ENCODE results near the gene HPX. TPM values are rescaled to one million over a fixed set of nuclear protein-coding genes. Genes with fewer than 3 reads are reported as not detected.
"Not testable (repeated sequence)": the region's sequence is repeated elsewhere in the genome, so short reads cannot be mapped to it uniquely, and the experiment has no call there.

HPX gene
- total RNA-seq, 1 donor from 2014 or later: 3.8 TPM

DNA sequence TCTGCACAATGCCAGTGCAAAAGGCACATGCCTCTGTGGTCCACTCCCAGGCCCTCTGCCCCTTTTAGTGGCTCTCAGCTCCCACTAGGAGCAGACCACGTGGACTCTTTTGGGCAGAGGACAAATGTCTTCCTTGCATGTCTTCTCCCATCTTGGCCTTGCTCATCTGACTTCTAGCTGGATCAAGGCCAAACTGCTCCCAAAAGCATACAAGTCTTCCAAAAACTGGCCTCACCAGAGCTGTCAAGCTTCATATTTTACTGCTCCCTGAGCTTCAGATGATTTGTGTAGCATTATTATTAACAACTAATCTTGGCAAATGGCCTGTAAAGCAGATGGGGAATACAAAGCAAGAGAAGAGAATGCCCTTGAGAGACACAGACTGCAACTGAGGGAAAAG lies 43.6 kb downstream of the HPX start:
- Mint-ChIP-seq H3K9me3 (ENCODE audit: low read depth) (no peaks in the 10 kb centered on the region), H3K4me3 (ENCODE audit: unreplicated experiment) (no peak overlapping the region), H3K4me1 (ENCODE audit: low read depth) (peaks cover 15% of the 10 kb centered on the region), H3K27me3 (ENCODE audit: low read depth) (no peaks in the 10 kb centered on the region), H3K27ac (ENCODE audit: unreplicated experiment) (no peak overlapping the region), H3K36me3 (ENCODE audit: low read depth) (peaks cover 13% of the 10 kb centered on the region)
- DNase-seq (ENCODE audit: low spot score): no peak
- no peak for TF ChIP-seq CTCF (IDR thresholded peaks at IDR 0.05)

- Mint-ChIP-seq H3K27ac (ENCODE audit: unreplicated experiment) (no peak overlapping the region), H3K4me3 (ENCODE audit: unreplicated experiment) (no peak overlapping the region), H3K27me3 (ENCODE audit: low read depth) (no peaks in the 10 kb centered on the region), H3K9me3 (ENCODE audit: low read depth) (no peaks in the 10 kb centered on the region), H3K4me1 (ENCODE audit: low read depth) (peaks cover 24% of the 10 kb centered on the region), H3K36me3 (ENCODE audit: low read depth) (peaks cover 11% of the 10 kb centered on the region)
- no peak for DNase-seq (ENCODE audit: low spot score)
- no peak for TF ChIP-seq CTCF (IDR thresholded peaks at IDR 0.05)
These were observed 45.2 kb downstream of the HPX start for GRCh38 chr11:6395470-6396060.

GRCh38 chr11:6393989-6394670 lies 46.7 kb downstream of the HPX start:
- no peak overlapping the region for H3K4me3 Mint-ChIP-seq (ENCODE audit: unreplicated experiment)
- no peaks in the 10 kb centered on the region for H3K27me3 Mint-ChIP-seq (ENCODE audit: low read depth)
- H3K27ac Mint-ChIP-seq (ENCODE audit: unreplicated experiment): peak overlapping the region; percentile 32

DNA sequence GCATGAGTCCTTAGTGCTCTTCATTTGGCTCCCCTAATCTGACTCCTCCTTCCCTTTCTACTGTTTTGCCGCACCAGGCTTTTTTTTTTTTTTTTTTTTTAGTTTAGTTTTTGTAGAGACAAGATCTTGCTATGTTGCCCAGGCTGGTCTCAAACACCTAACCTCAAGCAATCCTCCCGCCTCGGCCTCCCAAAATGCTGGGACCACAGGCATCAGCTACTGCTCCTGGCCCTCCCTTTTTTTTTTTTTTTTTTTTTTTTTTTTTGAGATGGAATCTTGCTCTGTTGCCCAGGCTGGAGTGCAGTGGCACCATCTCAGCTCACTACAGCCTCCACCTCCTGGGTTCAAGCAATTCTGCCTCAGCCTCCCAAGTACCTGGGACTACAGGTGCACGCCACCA lies 48.5 kb downstream of the HPX start:
- peaks cover 30% of the 10 kb centered on the region for H3K4me1 Mint-ChIP-seq (ENCODE audit: low read depth)
- not testable (repeated sequence) for DNase-seq (ENCODE audit: low spot score); H3K27ac Mint-ChIP-seq (ENCODE audit: unreplicated experiment); H3K9me3 Mint-ChIP-seq (ENCODE audit: low read depth); H3K4me3 Mint-ChIP-seq (ENCODE audit: unreplicated experiment); H3K27me3 Mint-ChIP-seq (ENCODE audit: low read depth); H3K36me3 Mint-ChIP-seq (ENCODE audit: low read depth)

More at GRCh38 chr11:6393989-6394670, 46.7 kb downstream of the HPX start:
- no peak for DNase-seq (ENCODE audit: low spot score)
- H3K36me3 Mint-ChIP-seq (ENCODE audit: low read depth): peaks cover 7% of the 10 kb centered on the region
- H3K4me1 Mint-ChIP-seq (ENCODE audit: low read depth): peaks cover 32% of the 10 kb centered on the region
- TF ChIP-seq CTCF (IDR thresholded peaks at IDR 0.05): no peak
- no peaks in the 10 kb centered on the region for H3K9me3 Mint-ChIP-seq (ENCODE audit: low read depth)

DNA sequence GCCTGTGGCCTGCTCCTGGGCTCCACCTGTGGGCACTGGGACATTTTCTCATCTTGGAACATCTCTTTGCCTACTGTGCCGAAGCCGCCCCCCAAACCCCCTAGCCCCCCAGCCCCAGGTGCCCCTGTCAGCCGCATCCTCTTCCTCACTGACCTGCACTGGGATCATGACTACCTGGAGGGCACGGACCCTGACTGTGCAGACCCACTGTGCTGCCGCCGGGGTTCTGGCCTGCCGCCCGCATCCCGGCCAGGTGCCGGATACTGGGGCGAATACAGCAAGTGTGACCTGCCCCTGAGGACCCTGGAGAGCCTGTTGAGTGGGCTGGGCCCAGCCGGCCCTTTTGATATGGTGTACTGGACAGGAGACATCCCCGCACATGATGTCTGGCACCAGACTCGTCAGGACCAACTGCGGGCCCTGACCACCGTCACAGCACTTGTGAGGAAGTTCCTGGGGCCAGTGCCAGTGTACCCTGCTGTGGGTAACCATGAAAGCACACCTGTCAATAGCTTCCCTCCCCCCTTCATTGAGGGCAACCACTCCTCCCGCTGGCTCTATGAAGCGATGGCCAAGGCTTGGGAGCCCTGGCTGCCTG lies 49.2 kb downstream of the HPX start:
- peaks cover 3% of the 10 kb centered on the region for H3K36me3 Mint-ChIP-seq (ENCODE audit: low read depth)
- peak overlapping the region; percentile 85 for H3K4me3 Mint-ChIP-seq (ENCODE audit: unreplicated experiment)

More for the DNA sequence above, 49.2 kb downstream of the HPX start:
- Mint-ChIP-seq H3K4me1 (ENCODE audit: low read depth) (peaks cover 28% of the 10 kb centered on the region), H3K27me3 (ENCODE audit: low read depth) (no peaks in the 10 kb centered on the region), H3K27ac (ENCODE audit: unreplicated experiment) (no peak overlapping the region), H3K9me3 (ENCODE audit: low read depth) (no peaks in the 10 kb centered on the region)
- no peak for TF ChIP-seq CTCF (IDR thresholded peaks at IDR 0.05)
- DNase-seq (ENCODE audit: low spot score): no peak
